Stimulated activated CD8-positive, alpha-beta memory T cell treated with anti-CD3 and anti-CD28 coated beads, Interleukin-4, amount 100 ng/mL, for 4 hours (primary cell): ENCODE data around the gene EXOSC2.

ENCODE experiments used
- DNase-seq, 2 donors: peaks; one replicate each; pipeline ENCODE4 v3.0.0-alpha.2; 2020; ENCODE audit warnings: low read depth in 2 of 2, low spot score in 1 of 2

The EXOSC2 gene

DNA sequence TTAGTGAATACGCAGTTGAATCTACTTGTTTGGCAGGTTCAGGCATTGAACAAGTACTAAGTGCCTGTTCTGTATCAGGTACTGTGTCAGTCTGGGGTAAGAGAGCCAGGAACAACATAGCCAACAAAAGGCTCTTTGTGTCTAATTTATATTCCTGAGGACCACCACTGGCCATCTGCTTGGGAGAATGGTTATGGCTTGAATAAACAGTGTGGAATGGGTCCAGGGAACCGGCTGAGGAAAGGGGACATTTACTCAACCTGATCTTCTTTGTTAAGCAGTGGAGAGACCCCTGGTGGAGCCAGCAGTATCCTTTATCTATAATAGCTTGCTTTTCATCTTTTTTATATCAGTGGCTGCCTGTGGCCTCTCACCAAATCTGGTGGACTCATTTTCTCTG is 38.6 kb downstream of the EXOSC2 start:
- DNase-seq, result no peak

DNA sequence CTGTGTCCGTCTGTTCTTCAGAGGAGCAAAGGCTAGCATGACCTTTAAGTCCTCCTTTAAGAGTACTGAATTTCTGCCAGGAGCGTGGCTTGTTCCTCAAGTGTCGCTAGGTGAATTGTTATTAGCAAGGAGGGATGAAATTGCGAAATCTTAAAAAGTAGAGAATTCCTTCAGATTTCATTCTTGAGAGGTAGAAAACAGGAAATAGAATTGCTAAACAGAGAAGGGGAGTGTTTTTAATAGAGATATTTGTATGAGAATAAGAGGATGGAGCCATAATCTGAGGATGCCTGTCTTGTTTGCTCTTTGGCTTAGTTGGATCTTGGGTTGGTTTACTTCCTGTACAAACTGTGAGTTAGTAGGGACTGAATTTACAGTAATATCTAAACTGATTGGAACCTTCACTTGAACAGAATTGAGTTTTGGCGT is 39.2 kb downstream of the EXOSC2 start:
- no peak for DNase-seq

DNA sequence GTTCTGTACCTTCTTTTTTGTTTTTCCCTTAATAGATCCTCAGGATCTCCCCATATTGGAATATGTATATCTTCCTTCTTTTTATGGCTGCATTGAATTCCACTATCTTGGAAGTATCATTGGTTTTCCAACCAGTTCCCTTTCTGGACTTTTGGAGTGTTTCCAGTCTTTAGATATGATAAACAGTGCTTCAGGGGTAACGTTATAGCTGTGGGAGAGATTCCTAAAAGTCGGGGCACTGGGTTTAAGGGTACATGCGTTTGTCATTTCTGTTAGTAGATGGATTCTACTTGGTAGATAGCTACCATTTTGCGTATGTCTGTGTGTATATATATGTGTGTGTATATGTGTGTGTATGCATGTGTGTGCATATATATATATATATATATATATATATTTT is 42.0 kb downstream of the EXOSC2 start:
- no peak for DNase-seq

DNA sequence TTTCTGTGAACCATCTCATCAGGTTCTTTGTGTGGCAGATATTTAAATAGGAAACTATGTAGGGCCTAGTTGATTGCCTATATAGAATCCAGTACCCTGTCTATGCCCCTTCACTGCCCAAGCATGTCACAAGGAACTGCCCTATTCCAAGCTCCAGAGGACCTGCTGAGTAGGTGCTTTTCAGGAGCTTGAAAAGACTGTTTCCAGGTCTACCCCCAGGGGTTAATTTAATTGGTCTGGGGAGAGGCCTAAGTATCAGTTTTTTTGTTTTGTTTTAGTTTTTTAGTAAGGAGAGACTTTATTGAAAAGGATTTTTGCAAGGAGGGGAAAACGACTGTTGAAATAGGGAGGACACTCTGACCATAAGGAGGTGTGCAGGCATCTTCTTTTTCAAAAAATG is 43.3 kb downstream of the EXOSC2 start:
- no peak for DNase-seq

DNA sequence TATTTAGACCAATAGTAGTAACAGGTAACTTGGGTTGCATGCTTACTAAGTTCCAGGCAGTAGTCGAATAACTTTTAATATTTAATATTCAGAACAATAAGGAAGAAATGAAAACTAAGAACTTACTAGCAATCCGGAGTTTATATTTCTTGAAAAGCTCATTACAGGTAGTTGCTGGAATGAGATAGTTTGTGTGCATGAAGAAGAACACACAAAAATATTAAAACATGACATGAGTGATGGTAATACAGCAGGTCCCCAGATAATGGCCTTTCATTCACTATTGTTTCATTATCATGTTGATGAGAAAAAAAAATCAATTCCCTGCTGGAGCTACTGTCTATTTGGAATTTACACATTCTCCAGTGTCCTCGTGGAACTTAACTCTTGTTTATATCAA is 44.7 kb downstream of the EXOSC2 start:
- DNase-seq, result no peak

DNA sequence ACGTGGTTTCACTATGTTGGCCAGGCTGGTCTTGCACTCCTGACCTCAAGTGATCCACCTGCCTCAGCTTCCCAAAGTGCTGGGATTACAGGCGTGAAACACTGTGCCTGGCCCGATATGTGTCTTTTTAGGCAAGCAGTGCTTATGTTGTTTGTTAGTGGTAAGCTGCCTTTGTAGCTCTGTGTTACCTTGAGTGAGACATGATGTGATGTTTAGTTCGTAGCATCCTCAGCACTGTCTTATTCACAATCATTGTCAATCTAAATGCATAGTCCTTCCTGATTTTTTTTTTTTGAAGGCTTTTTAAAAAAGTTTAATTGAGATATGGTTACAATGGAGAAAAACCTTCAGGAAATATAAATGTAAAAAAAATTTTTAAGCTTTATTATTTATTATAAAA is 45.5 kb downstream of the EXOSC2 start:
- no peak for DNase-seq

DNA sequence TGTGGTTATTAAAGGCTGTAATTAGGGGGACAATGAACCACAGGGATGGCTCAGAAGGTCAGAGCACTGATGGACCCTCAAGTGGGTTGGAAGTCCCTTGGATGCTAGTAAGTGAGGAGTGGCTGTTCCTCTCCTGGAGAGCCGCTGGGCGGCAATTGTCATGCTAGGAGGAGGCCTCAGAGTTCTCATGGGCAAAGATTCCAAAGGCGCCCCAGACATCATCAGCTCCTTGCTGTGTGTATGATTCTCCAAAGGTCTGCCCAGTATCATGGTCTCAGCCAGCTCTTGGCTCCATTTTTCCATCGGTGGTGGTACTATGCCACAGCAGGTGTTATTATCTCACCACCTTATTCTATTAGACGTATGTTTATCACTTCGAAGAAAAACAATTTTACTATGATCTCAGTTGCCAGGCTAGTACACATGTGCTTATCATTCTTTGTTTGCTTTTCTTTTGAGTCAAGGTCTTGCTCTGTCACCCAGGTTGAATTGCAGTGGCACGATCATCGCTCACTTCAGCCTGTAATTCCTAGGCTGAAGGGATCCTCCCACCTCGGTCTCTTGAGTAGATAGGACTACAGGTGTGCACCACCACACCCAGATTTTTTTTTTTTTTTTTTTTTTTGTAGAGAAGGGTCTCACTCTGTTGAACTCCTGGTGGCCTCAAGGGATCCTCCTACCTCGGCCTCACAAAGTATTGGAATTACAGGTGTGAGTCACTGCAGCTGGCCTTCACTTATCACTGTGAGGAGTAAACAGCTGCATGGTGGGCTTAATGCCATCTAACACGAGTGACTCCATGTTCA is 46.8 kb downstream of the EXOSC2 start:
- DNase-seq, result no peak

DNA sequence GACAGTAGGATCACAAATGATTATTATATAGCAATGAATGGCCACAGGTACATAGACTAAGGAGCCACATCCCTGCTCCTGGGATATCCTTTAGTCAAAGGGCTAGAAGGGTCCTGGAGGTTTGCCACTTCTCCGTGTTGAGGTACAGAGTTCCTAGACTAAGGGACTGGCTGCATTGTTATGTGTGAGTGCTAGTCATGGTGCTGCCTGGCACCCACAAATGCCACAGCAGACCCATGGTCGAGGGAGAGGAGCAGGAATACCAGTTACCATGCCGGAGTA is 47.4 kb downstream of the EXOSC2 start:
- DNase-seq, result no peak

DNA sequence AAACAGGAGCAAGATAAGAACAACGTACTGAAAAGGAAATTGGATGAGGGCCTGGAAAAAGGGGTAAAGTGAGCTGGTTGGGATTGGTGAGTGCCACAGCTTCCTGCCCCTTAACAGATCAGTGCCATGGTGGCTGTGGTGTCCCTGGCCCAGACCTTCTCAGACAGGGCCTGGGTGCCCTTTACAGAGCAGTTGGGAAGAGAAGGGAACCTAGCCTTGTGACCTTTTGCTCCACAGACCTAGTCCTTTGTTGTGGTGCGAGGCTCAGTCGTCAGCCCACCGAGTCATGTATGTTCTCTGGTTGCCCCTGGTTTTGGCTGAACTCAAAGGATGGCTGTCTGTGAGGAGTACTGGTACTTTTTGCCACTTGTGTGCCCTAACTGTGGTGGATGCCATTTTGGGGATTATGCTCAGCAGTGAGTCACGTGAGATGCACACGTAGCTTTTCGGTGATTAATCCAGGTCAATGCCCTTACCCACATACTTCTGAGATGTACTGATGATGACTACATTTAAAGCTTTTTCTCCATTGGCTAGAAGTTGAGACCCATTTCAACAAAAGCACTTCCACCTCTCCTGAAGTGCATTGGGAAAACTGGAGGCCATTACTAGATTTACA is 48.4 kb downstream of the EXOSC2 start:
- no peak for DNase-seq

DNA sequence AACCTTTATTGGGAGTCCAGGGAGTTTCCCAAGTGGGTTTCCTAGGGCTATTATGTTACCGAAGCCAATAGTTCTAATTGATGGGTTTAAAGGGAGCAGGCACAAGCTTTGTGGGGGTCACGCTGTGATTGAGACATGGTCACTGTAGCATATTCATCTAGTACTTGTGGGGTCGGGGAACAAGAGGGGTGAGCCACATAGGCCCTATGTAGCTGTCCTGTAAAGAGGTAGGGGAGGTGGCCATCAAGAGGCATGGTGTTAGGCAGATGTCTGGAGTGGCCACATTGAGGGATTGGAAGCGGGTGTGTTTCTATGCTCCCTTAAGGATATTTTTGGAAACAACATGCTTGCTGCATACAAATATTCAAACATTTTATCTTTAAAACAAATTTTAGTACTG is 50.1 kb downstream of the EXOSC2 start:
- no peak for DNase-seq

DNA sequence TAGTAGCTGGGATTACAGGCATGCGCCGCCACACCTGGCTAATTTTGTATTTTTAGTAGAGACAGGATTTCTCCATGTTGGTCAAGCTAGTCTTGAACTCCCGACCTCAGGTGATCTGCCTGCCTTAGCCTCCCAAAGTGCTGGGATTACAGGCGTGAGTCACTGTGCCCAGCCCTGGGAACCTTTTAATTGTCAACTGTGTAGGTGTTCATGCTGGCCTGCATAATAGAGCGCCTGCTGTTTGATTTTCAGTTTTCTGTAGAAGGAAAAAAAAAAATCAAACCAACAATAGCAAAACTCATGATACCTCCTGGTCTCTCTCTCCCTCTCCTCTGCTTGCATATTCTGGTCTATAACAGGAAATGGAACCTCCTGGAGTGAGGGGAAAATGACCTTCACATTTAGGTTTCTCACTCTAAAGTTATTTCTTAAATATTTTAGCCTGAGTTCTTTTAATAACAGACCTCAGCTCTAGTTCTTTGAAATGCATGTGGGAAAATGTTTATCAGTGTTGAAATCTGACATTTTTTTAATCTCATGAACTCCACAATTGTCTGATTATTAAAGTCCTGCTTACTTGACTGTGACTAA is 51.7 kb downstream of the EXOSC2 start:
- DNase-seq, result no peak

DNA sequence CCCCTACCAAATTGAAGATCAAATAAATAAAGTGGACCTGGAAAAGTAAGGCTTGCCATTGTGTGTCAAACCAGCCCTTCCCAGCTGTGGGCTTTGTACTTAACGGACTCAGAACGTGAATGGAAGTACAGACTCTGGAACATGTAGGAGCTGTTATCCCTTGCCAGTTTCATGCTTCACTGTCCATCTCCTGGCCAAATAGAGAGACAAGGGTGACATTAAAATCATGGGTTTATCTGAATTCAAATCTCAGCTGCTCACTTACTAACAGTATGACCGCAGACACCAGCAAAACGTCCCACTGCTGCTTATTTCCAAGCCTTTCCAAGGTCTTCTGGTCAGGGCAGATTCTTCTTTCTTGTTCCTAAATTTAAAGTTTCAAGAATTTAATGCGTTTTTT is 52.2 kb downstream of the EXOSC2 start:
- DNase-seq, result no peak

DNA sequence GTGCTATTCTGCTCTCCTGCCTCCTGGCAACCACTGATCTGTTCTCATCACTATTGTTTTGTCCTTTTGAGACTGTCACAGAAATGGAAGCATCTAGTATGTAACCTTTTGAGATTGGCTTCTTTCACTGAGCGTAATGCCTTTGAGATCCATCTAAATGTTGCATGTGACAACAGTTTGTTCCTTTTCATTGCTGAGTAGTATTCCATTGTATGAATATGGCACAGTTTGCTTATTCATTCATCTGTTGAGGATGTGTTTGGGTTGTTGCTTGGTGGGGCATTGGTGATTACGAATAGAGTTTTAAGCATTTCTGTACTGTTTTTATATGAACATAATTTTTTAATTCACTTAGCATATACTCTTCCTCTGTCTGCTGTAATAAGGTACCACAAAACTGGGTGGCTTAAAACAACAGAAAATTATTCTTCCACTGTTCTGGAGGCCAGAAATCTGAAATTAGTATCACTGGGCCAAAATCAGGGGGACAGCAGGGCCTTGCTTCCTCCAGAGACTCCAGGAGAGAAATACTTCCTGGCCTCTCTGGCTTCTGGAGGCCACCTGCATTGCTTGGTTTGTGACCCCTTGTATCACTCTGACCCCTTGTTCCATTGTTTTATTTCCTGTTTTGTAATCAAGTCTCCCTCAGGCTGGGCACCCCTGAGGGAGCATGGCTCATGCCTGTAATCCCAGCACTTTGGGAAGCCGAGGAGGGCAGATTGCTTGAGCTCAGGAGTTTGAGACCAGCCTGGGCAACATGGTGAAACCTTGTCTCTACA is 53.0 kb downstream of the EXOSC2 start:
- DNase-seq, result no peak

DNA sequence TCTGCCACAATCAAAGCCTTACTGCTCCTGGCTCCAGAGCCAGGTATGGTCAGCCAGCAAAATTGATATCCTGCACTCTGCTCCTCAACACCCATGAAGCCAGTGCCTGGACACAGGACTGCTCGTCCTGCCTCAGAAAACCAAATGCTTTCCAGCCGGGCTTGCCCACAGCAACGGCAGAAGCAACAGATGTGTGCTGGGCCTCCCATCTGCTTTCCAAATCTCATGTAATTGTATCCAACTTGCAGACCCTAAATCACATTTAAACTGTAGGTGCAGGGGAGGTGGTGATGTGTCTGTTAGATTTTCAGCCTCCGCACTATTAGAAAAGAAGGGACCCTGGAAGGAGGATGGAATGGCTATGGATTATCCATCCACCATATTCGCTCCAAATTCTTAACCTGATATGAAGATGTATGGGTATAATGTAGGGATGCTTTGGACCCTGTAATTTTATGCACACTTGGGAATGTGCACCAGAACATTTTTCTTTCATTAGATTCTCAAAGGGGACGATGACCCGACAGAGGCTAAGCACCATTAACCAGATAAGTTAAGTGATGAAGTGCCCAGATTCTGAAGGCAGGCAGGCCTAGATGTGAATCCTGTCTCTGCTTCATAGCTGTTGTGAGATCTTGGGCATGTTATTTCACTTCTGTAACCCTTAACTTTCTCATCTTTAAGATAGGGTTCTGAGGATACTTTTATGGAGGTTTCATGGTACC is 58.2 kb downstream of the EXOSC2 start:
- DNase-seq, result no peak
